ENCODE measurements around the gene TXNIP. TPM values are rescaled to one million over a fixed set of nuclear protein-coding genes. Genes with fewer than 3 reads are reported as not detected.
"Not testable (repeated sequence)": the region's sequence is repeated elsewhere in the genome, so short reads cannot be mapped to it uniquely, and the experiment has no call there.

Gene TXNIP, protein sequence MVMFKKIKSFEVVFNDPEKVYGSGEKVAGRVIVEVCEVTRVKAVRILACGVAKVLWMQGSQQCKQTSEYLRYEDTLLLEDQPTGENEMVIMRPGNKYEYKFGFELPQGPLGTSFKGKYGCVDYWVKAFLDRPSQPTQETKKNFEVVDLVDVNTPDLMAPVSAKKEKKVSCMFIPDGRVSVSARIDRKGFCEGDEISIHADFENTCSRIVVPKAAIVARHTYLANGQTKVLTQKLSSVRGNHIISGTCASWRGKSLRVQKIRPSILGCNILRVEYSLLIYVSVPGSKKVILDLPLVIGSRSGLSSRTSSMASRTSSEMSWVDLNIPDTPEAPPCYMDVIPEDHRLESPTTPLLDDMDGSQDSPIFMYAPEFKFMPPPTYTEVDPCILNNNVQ
- 10 to 100 TPM; 86.0 to 91.1 TPM for total RNA-seq

DNA sequence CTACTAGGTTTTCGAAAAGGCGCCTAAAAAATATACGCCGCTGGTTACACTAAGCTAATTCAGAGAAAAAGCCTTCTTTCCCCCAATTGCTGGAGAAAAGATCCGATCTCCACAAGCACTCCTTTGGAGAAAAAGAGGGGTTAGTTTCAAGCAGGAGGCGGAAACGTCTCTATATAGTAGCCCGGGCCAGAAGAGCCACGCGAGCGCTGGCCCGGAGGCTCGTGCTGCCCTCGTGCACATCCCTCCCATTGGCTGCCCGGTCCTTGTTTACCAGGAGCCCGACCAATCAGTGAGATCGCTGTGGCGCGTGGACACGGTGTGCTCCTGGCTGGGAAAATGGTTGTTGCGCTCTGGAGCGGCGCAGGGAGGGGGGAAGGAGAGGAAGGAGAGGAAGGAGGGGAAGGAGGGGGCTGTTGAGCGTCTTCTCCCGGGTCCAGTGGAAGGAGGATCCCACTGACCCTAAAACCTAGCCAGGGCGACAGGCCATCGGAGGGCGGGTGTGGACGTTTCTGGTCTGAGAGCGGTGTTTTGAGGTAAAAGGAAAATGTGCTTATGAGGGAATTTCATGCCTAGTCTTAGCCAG is at the start of gene TXNIP:
TXNIP (minus strand) TSS at position 147 of the 583 bp plus-strand sequence. CDS start 313 bp downstream, outside the sequence.
- DNase-seq: peak; percentile 97
- Mint-ChIP-seq H3K4me3 (peak within 1 kb of the TSS; percentile 88), H3K9me3 (no peaks in the 10 kb centered on the region), H3K27ac (peak within 1 kb of the TSS; percentile 97), H3K4me1 (ENCODE audit: low read depth) (peaks cover 61% of the 10 kb centered on the region), H3K36me3 (ENCODE audit: low read depth) (peaks cover 41% of the 10 kb centered on the region), H3K27me3 (ENCODE audit: low read depth) (no peaks in the 10 kb centered on the region)
- intact Hi-C loops (cut with micrococcal nuclease): loop anchor here (1.0 kb wide), 6 partner anchors 9 to 78 kb away; partner anchors contain the start of genes ANKRD34A, PEX11B, POLR3GL and RBM8A
- CTCF ChIA-PET: interaction anchor here (0.8 to 3.6 kb wide), 4 partner anchors 10 to 33 kb away, joined by 3 to 53 read pairs (median 4); partner anchors contain the start of genes ANKRD34A and POLR3GL

GRCh38 chr1:146039844-146040194 is 43.4 kb upstream of the TXNIP start:
- Mint-ChIP-seq H3K4me3 (peak overlapping the region; percentile 99), H3K27ac (no peak overlapping the region)

GRCh38 chr1:146036965-146037646 is 40.7 kb upstream of the TXNIP start:
- Mint-ChIP-seq H3K36me3 (ENCODE audit: low read depth) (peaks cover 18% of the 10 kb centered on the region), H3K27ac (peak overlapping the region; percentile 99), H3K27me3 (ENCODE audit: low read depth) (peaks cover 9% of the 10 kb centered on the region), H3K9me3 (no peaks in the 10 kb centered on the region), H3K4me3 (peak overlapping the region; percentile 99), H3K4me1 (ENCODE audit: low read depth) (peaks cover 37% of the 10 kb centered on the region)
- intact Hi-C loops (cut with micrococcal nuclease): loop anchor here (1.0 kb wide), 3 partner anchors 41 to 73 kb away; partner anchors contain the start of genes ANKRD34A, POLR3GL and TXNIP
- CTCF ChIA-PET: interaction anchor here (0.5 to 1.4 kb wide), 8 partner anchors 11 to 109 kb away, joined by 3 to 4 read pairs (median 4); no protein-coding TSS in a partner anchor
- DNase-seq: peak; percentile 89

More at GRCh38 chr1:146039844-146040194, 43.4 kb upstream of the TXNIP start:
- intact Hi-C loops (cut with micrococcal nuclease): no loop called here
- Mint-ChIP-seq H3K36me3 (ENCODE audit: low read depth) (peaks cover 18% of the 10 kb centered on the region), H3K27me3 (ENCODE audit: low read depth) (peaks cover 9% of the 10 kb centered on the region), H3K4me1 (ENCODE audit: low read depth) (peaks cover 30% of the 10 kb centered on the region), H3K9me3 (no peaks in the 10 kb centered on the region)
- no peak for DNase-seq
- CTCF ChIA-PET: interaction anchor here (2.1 kb wide), 1 partner anchor 194 kb away, joined by 6 read pairs; the partner anchor contains the start of gene NUDT17

DNA sequence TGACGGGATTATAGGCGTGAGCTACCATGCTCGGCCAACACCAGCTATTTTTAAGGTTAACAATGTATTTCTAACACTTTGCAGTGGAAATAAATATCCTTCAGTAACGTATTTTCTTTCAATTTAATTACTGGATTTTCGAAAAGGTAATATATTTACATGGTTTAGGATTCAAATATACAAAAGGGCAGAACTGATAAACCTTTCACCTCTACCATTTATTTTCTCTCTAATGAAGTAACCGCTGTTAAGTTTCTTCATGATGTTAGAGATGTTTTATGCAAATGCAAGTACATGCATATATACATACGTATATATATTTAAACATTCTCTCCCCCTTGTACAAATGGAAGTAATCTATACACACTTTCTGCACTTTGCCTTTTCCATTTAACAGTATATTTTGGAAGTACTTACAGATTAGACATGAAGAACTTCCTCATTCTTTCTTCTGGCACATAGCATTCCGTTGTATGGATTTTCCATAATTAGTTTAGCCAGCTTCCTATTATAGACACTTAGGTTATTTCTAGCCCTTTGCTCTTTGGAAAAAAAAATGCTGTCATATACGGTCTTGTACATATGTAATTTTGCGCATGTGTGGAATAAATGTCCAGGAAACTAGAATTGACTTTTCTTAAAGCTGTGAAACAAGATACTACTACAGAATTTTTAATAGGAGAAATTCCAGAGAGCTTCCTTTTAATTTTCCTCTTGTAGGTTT is 40.0 kb upstream of the TXNIP start:
- Mint-ChIP-seq H3K4me3 (peak overlapping the region; percentile 99), H3K4me1 (ENCODE audit: low read depth) (peaks cover 37% of the 10 kb centered on the region)

GRCh38 chr1:146035048-146035423 is 38.7 kb upstream of the TXNIP start:
- no peaks in the 10 kb centered on the region for H3K9me3 Mint-ChIP-seq
- peak overlapping the region; percentile 99 for H3K4me3 Mint-ChIP-seq
- peaks cover 37% of the 10 kb centered on the region for H3K4me1 Mint-ChIP-seq (ENCODE audit: low read depth)
- CTCF ChIA-PET: interaction anchor here (1.1 to 1.3 kb wide), 2 partner anchors 56 to 143 kb away, joined by 3 to 5 read pairs; no protein-coding TSS in a partner anchor
- peaks cover 18% of the 10 kb centered on the region for H3K36me3 Mint-ChIP-seq (ENCODE audit: low read depth)
- intact Hi-C loops (cut with micrococcal nuclease): no loop called here
- DNase-seq: no peak
- H3K27ac Mint-ChIP-seq: peak overlapping the region; percentile 95
- peaks cover 9% of the 10 kb centered on the region for H3K27me3 Mint-ChIP-seq (ENCODE audit: low read depth)

More for the DNA sequence above, 40.0 kb upstream of the TXNIP start:
- H3K9me3 Mint-ChIP-seq: no peaks in the 10 kb centered on the region
- CTCF ChIA-PET: interaction anchor here (0.5 to 1.3 kb wide), 9 partner anchors 29 to 190 kb away, joined by 3 to 5 read pairs (median 3); partner anchors contain the start of gene LIX1L
- H3K27me3 Mint-ChIP-seq (ENCODE audit: low read depth): peaks cover 9% of the 10 kb centered on the region
- no peak for DNase-seq
- intact Hi-C loops (cut with micrococcal nuclease): loop anchor here (1.0 kb wide), 2 partner anchors 59 to 72 kb away; partner anchors contain the start of genes ANKRD34A and POLR3GL
- peaks cover 18% of the 10 kb centered on the region for H3K36me3 Mint-ChIP-seq (ENCODE audit: low read depth)
- peak overlapping the region; percentile 99 for H3K27ac Mint-ChIP-seq

DNA sequence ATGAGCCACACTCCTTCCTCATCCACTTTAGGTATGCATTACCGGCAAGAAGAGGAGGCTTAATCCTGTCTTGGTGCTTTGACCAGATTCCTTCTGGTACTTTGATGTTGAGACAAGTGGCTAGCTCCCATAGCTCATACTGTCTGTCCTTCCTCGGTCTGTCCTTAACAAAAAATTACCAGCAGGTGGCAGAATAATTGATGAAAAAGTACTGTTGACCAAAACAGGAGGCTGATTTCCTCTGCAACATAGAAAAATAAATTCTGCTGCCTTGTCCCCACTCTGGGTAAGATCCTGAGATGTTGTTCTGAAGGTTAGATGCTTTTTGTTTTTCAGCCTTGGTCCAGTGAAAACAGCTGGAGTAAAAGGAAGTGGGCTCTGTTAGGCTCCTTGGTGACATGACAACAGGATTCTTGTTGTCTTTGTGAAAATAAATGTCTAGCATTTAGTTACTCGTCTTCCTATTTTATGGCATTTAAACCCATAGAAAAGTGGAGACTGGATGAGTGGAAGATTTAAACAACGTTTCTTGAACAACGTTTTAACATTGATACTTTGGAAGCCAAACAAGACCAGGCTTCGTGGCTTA is 36.3 kb upstream of the TXNIP start:
- peaks cover 30% of the 10 kb centered on the region for H3K4me1 Mint-ChIP-seq (ENCODE audit: low read depth)
- H3K4me3 Mint-ChIP-seq: no peak overlapping the region
- intact Hi-C loops (cut with micrococcal nuclease): no loop called here
- peaks cover 6% of the 10 kb centered on the region for H3K27me3 Mint-ChIP-seq (ENCODE audit: low read depth)
- no peak for DNase-seq
- CTCF ChIA-PET: interaction anchor here (0.8 to 2.9 kb wide), 8 partner anchors 11 to 173 kb away, joined by 3 to 19 read pairs (median 4); partner anchors contain the start of genes ANKRD34A, HJV, POLR3GL and RBM8A
- no peaks in the 10 kb centered on the region for H3K9me3 Mint-ChIP-seq
- peaks cover 12% of the 10 kb centered on the region for H3K36me3 Mint-ChIP-seq (ENCODE audit: low read depth)
- H3K27ac Mint-ChIP-seq: no peak overlapping the region

DNA sequence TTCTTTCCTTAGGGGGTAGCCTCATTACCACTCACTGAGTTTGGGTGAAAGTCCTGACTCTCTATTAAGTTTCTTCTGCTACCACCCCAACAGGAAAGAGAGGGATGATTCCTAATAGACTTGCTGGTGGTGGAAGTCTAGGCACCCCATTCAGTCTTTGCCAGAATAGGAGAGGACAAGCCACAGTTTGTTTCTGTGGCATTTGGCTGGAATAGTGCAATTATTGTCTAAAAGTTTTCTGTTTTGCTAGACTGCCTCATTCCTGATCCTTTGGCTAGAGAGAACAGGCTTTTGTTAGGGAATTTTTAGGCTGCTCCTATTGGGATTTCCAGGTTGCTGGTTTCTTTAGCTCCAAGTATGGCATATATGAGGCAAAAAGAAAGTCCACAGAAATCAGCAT is 35.1 kb upstream of the TXNIP start:
- CTCF ChIA-PET: interaction anchor here (0.6 to 2.9 kb wide), 6 partner anchors 10 to 104 kb away, joined by 3 to 19 read pairs (median 5); partner anchors contain the start of genes ANKRD34A, HJV, POLR3GL and RBM8A
- Mint-ChIP-seq H3K4me3 (no peak overlapping the region), H3K36me3 (ENCODE audit: low read depth) (peaks cover 3% of the 10 kb centered on the region), H3K27ac (no peak overlapping the region), H3K9me3 (no peaks in the 10 kb centered on the region), H3K4me1 (ENCODE audit: low read depth) (peaks cover 22% of the 10 kb centered on the region), H3K27me3 (ENCODE audit: low read depth) (peaks cover 4% of the 10 kb centered on the region)
- no peak for DNase-seq
- intact Hi-C loops (cut with micrococcal nuclease): no loop called here

- no peak overlapping the region for H3K4me3 Mint-ChIP-seq
- peaks cover 4% of the 10 kb centered on the region for H3K4me1 Mint-ChIP-seq (ENCODE audit: low read depth)
- peaks cover 4% of the 10 kb centered on the region for H3K27me3 Mint-ChIP-seq (ENCODE audit: low read depth)
- DNase-seq: no peak
- no peak overlapping the region for H3K27ac Mint-ChIP-seq
- intact Hi-C loops (cut with micrococcal nuclease): no loop called here
- no peaks in the 10 kb centered on the region for H3K9me3 Mint-ChIP-seq
- CTCF ChIA-PET: no interaction called here
- no peaks in the 10 kb centered on the region for H3K36me3 Mint-ChIP-seq (ENCODE audit: low read depth)
Observed at GRCh38 chr1:146029117-146029516, 32.7 kb upstream of the TXNIP start.

DNA sequence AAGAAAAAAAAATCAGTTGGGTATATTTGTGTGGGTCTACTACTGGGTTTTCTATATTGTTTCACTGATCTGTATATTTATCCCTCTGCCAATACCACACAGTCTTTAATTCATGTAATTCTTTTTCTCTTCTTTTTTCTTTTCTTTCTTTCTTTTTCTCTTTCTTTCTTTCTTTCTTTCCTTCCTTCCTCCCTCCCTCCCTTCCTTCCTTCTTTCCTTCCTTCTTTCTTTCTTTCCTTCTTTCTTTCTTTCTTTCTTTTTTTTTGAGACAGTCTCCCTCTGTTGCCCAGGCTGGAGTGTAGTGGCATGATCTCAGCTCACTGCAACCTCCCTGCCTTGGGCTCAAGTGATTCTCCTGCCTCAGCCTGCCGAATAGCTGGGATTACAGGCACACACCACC is 30.3 kb upstream of the TXNIP start:
- DNase-seq; H3K4me3 Mint-ChIP-seq; H3K27ac Mint-ChIP-seq; H3K27me3 Mint-ChIP-seq (ENCODE audit: low read depth); H3K36me3 Mint-ChIP-seq (ENCODE audit: low read depth); intact Hi-C loops (cut with micrococcal nuclease); CTCF ChIA-PET; H3K4me1 Mint-ChIP-seq (ENCODE audit: low read depth); H3K9me3 Mint-ChIP-seq: not testable (repeated sequence)

- H3K9me3 Mint-ChIP-seq; H3K27me3 Mint-ChIP-seq (ENCODE audit: low read depth); H3K27ac Mint-ChIP-seq; CTCF ChIA-PET; intact Hi-C loops (cut with micrococcal nuclease); DNase-seq; H3K4me1 Mint-ChIP-seq (ENCODE audit: low read depth); H3K4me3 Mint-ChIP-seq; H3K36me3 Mint-ChIP-seq (ENCODE audit: low read depth): not testable (repeated sequence)
Observed at GRCh38 chr1:146025787-146026495, 29.6 kb upstream of the TXNIP start.

Data from activated naive CD4-positive, alpha-beta T cell treated with anti-CD3 and anti-CD28 coated beads for 36 hours (primary cell).